ENCODE results near the gene ARFGEF3. TPM values are rescaled to one million over a fixed set of nuclear protein-coding genes. Genes with fewer than 3 reads are reported as not detected.

ARFGEF3 gene
- polyA plus RNA-seq, 1 of the 3 experiments (the other 2 are of a cell fraction), result not detected

- no peaks in the 10 kb centered on the region for H3K9me3 ChIP-seq
- no peaks in the 10 kb centered on the region for H3F3A ChIP-seq (replicated peaks; ENCODE audit: insufficient read depth)
- H3K36me3 ChIP-seq (replicated peaks in 1 of 2; ENCODE audit: control insufficient read depth in 1 of 2, insufficient read depth in 2 of 2, low read length in 1 of 2), result no peaks in the 10 kb centered on the region
- no peak overlapping the region for H3K4me2 ChIP-seq
- no peaks in the 10 kb centered on the region for H4K20me1 ChIP-seq (ENCODE audit: insufficient read depth)
- CTCF ChIA-PET, result interaction anchor here (1.1 to 1.2 kb wide), 2 partner anchors 8 to 23 kb away, joined by 3 read pairs; no protein-coding TSS in a partner anchor
- no peak overlapping the region for H3K4me3 ChIP-seq (ENCODE audit: low read depth in 2 of 2, low read length in 1 of 2)
- H3K79me2 ChIP-seq (ENCODE audit: insufficient read depth), result no peaks in the 10 kb centered on the region
- POLR2A ChIA-PET, result interaction anchor here (0.5 kb wide), 1 partner anchor 51 kb away, joined by 3 read pairs; no protein-coding TSS in a partner anchor
- no peak for TF ChIP-seq FOXM1 (IDR thresholded peaks at IDR 0.05; ENCODE audit: low read depth)
- TF ChIP-seq, protein P1, sequence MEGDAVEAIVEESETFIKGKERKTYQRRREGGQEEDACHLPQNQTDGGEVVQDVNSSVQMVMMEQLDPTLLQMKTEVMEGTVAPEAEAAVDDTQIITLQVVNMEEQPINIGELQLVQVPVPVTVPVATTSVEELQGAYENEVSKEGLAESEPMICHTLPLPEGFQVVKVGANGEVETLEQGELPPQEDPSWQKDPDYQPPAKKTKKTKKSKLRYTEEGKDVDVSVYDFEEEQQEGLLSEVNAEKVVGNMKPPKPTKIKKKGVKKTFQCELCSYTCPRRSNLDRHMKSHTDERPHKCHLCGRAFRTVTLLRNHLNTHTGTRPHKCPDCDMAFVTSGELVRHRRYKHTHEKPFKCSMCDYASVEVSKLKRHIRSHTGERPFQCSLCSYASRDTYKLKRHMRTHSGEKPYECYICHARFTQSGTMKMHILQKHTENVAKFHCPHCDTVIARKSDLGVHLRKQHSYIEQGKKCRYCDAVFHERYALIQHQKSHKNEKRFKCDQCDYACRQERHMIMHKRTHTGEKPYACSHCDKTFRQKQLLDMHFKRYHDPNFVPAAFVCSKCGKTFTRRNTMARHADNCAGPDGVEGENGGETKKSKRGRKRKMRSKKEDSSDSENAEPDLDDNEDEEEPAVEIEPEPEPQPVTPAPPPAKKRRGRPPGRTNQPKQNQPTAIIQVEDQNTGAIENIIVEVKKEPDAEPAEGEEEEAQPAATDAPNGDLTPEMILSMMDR (IDR thresholded peaks at IDR 0.05), result no peak
- H3K27ac ChIP-seq (ENCODE audit: low read depth in 2 of 2, low read length in 1 of 2), result no peak overlapping the region
- H3K4me1 ChIP-seq (ENCODE audit: control insufficient read depth in 1 of 2, insufficient read depth in 2 of 2, low read depth in 1 of 2, low read length in 1 of 2), result no peaks in the 10 kb centered on the region
- H3K27me3 ChIP-seq (ENCODE audit: insufficient read depth), result 0 out of 2 replicates have a peak, but pooled peaks cover 5% of the 10 kb centered on the region
- H3K9me2 ChIP-seq, result no peaks in the 10 kb centered on the region
- H3K9ac ChIP-seq, result no peak overlapping the region
- no peak overlapping the region for H2AFZ ChIP-seq (ENCODE audit: low read depth)
- WGBS (ENCODE audit: low lambda C conversion rate), result 27% methylated on average over 2 of the region's 2 CpGs
- DNase-seq, result no peak
Measured at GRCh38 chr6:138346302-138347195, 184.8 kb downstream of the ARFGEF3 start.

- Histone ChIP-seq H2AFZ (ENCODE audit: low read depth) (no peak overlapping the region), H3K36me3 (replicated peaks in 1 of 2; ENCODE audit: control insufficient read depth in 1 of 2, insufficient read depth in 2 of 2, low read length in 1 of 2) (no peaks in the 10 kb centered on the region), H3K27ac (ENCODE audit: low read depth in 2 of 2, low read length in 1 of 2) (no peak overlapping the region), H3F3A (replicated peaks; ENCODE audit: insufficient read depth) (no peaks in the 10 kb centered on the region), H4K20me1 (ENCODE audit: insufficient read depth) (no peaks in the 10 kb centered on the region), H3K4me2 (no peak overlapping the region), H3K79me2 (ENCODE audit: insufficient read depth) (no peaks in the 10 kb centered on the region), H3K4me1 (ENCODE audit: control insufficient read depth in 1 of 2, insufficient read depth in 2 of 2, low read depth in 1 of 2, low read length in 1 of 2) (no peaks in the 10 kb centered on the region), H3K4me3 (ENCODE audit: low read depth in 2 of 2, low read length in 1 of 2) (no peak overlapping the region), H3K27me3 (ENCODE audit: insufficient read depth) (0 out of 2 replicates have a peak, but pooled peaks cover 5% of the 10 kb centered on the region), H3K9me2 (no peaks in the 10 kb centered on the region), H3K9me3 (no peaks in the 10 kb centered on the region), H3K9ac (no peak overlapping the region)
- 16% methylated on average over 2 of the region's 2 CpGs for WGBS (ENCODE audit: low lambda C conversion rate)
- POLR2A ChIA-PET, result no interaction called here
- DNase-seq, result no peak
- CTCF ChIA-PET, result interaction anchor here (1.2 kb wide), 1 partner anchor 10 kb away, joined by 3 read pairs; no protein-coding TSS in a partner anchor
- TF ChIP-seq SIN3A (IDR thresholded peaks at IDR 0.05; ENCODE audit: borderline replicate concordance, low read depth, low read length) (no peak), MEF2A (IDR thresholded peaks at IDR 0.05; ENCODE audit: borderline replicate concordance, low read depth) (no peak), TAF1 (IDR thresholded peaks at IDR 0.05; ENCODE audit: borderline replicate concordance, low read depth, low read length) (no peak), SMC3 (IDR thresholded peaks at IDR 0.05; ENCODE audit: low read depth, low read length) (no peak), USF2 (IDR thresholded peaks at IDR 0.05; ENCODE audit: borderline replicate concordance, low read depth, low read length) (no peak), NRF1 (IDR thresholded peaks at IDR 0.05; ENCODE audit: low read depth, low read length) (no peak), FOSL2 (IDR thresholded peaks at IDR 0.05; ENCODE audit: borderline replicate concordance, low read depth) (no peak), GATA2 (CRISPR knock-in tag; IDR thresholded peaks at IDR 0.05) (no peak), GABPA (IDR thresholded peaks at IDR 0.05; ENCODE audit: low read depth) (no peak), TCF12 (IDR thresholded peaks at IDR 0.05) (no peak)
- TF ChIP-seq, protein P2, sequence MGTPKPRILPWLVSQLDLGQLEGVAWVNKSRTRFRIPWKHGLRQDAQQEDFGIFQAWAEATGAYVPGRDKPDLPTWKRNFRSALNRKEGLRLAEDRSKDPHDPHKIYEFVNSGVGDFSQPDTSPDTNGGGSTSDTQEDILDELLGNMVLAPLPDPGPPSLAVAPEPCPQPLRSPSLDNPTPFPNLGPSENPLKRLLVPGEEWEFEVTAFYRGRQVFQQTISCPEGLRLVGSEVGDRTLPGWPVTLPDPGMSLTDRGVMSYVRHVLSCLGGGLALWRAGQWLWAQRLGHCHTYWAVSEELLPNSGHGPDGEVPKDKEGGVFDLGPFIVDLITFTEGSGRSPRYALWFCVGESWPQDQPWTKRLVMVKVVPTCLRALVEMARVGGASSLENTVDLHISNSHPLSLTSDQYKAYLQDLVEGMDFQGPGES (IDR thresholded peaks at IDR 0.05; ENCODE audit: low read depth, low read length), result no peak
- TF ChIP-seq, protein P3, sequence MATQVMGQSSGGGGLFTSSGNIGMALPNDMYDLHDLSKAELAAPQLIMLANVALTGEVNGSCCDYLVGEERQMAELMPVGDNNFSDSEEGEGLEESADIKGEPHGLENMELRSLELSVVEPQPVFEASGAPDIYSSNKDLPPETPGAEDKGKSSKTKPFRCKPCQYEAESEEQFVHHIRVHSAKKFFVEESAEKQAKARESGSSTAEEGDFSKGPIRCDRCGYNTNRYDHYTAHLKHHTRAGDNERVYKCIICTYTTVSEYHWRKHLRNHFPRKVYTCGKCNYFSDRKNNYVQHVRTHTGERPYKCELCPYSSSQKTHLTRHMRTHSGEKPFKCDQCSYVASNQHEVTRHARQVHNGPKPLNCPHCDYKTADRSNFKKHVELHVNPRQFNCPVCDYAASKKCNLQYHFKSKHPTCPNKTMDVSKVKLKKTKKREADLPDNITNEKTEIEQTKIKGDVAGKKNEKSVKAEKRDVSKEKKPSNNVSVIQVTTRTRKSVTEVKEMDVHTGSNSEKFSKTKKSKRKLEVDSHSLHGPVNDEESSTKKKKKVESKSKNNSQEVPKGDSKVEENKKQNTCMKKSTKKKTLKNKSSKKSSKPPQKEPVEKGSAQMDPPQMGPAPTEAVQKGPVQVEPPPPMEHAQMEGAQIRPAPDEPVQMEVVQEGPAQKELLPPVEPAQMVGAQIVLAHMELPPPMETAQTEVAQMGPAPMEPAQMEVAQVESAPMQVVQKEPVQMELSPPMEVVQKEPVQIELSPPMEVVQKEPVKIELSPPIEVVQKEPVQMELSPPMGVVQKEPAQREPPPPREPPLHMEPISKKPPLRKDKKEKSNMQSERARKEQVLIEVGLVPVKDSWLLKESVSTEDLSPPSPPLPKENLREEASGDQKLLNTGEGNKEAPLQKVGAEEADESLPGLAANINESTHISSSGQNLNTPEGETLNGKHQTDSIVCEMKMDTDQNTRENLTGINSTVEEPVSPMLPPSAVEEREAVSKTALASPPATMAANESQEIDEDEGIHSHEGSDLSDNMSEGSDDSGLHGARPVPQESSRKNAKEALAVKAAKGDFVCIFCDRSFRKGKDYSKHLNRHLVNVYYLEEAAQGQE (IDR thresholded peaks at IDR 0.05; ENCODE audit: low read depth, low read length), result no peak
- TF ChIP-seq, protein P4, sequence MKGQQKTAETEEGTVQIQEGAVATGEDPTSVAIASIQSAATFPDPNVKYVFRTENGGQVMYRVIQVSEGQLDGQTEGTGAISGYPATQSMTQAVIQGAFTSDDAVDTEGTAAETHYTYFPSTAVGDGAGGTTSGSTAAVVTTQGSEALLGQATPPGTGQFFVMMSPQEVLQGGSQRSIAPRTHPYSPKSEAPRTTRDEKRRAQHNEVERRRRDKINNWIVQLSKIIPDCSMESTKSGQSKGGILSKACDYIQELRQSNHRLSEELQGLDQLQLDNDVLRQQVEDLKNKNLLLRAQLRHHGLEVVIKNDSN (IDR thresholded peaks at IDR 0.05; ENCODE audit: borderline replicate concordance, low read depth), result no peak
Measured at GRCh38 chr6:138347864-138348263, 186.1 kb downstream of the ARFGEF3 start.
